Fibroblast of peridontal ligament (primary cell): ENCODE data around the gene FGL2.
A peak's percentile ranks its signal among the peaks of the same experiment; 100 is the strongest.
"Not testable (repeated sequence)": the region's sequence is repeated elsewhere in the genome, so short reads cannot be mapped to it uniquely, and the experiment has no call there.

ENCODE experiments used
- DNase-seq: peaks from one replicate; pipeline ENCODE4 v3.0.0-alpha.2; 2010; ENCODE audit errors: extremely low read depth

The FGL2 gene

GRCh38 chr7:77216181-77216845 is 16.7 kb upstream of the FGL2 start:
- DNase-seq, result no peak

GRCh38 chr7:77209479-77210139 is 10.0 kb upstream of the FGL2 start:
- DNase-seq, result no peak

GRCh38 chr7:77208416-77208815 is 8.8 kb upstream of the FGL2 start:
- DNase-seq, result no peak

- DNase-seq, result peak; percentile 53
These were observed 6.1 kb upstream of the FGL2 start for GRCh38 chr7:77205706-77206105.

GRCh38 chr7:77202481-77202976 is 2.9 kb upstream of the FGL2 start:
- no peak for DNase-seq

- no peak for DNase-seq
These were observed 923 bp upstream of the FGL2 start for GRCh38 chr7:77200542-77200941.

GRCh38 chr7:77197141-77197540 is 2.5 kb downstream of the FGL2 start:
- DNase-seq, result no peak

- no peak for DNase-seq
These were observed 10.7 kb downstream of the FGL2 start for GRCh38 chr7:77188731-77189437.

- no peak for DNase-seq
These were observed 13.8 kb downstream of the FGL2 start for GRCh38 chr7:77185866-77186265.

- DNase-seq, result peak; percentile 71
These were observed 14.6 kb downstream of the FGL2 start for GRCh38 chr7:77184990-77185389.

GRCh38 chr7:77184463-77184862 is 15.2 kb downstream of the FGL2 start:
- DNase-seq, result no peak

- DNase-seq, result no peak
These were observed 17.4 kb downstream of the FGL2 start for GRCh38 chr7:77182261-77182660.

- DNase-seq, result no peak
These were observed 17.9 kb downstream of the FGL2 start for GRCh38 chr7:77181734-77182133.

- DNase-seq, result no peak
These were observed 18.5 kb downstream of the FGL2 start for GRCh38 chr7:77181015-77181595.

- not testable (repeated sequence) for DNase-seq
These were observed 21.6 kb downstream of the FGL2 start for GRCh38 chr7:77178024-77178423.

GRCh38 chr7:77177321-77177904 is 22.2 kb downstream of the FGL2 start:
- not testable (repeated sequence) for DNase-seq

- DNase-seq, result not testable (repeated sequence)
These were observed 24.3 kb downstream of the FGL2 start for GRCh38 chr7:77175274-77175800.

GRCh38 chr7:77174418-77174817 is 25.2 kb downstream of the FGL2 start:
- not testable (repeated sequence) for DNase-seq

- DNase-seq, result not testable (repeated sequence)
These were observed 27.0 kb downstream of the FGL2 start for GRCh38 chr7:77172437-77173172.

- DNase-seq, result not testable (repeated sequence)
These were observed 28.5 kb downstream of the FGL2 start for GRCh38 chr7:77171073-77171472.

GRCh38 chr7:77157446-77157845 is 42.2 kb downstream of the FGL2 start:
- DNase-seq, result peak; percentile 9
